NCI-H1092 (cell line): ENCODE data around the gene TEX48.

Experiments used
- DNase-seq: peaks from one replicate; lab custom pipeline; 2025; lab: John Stamatoyannopoulos, UW

TEX48 gene

DNA sequence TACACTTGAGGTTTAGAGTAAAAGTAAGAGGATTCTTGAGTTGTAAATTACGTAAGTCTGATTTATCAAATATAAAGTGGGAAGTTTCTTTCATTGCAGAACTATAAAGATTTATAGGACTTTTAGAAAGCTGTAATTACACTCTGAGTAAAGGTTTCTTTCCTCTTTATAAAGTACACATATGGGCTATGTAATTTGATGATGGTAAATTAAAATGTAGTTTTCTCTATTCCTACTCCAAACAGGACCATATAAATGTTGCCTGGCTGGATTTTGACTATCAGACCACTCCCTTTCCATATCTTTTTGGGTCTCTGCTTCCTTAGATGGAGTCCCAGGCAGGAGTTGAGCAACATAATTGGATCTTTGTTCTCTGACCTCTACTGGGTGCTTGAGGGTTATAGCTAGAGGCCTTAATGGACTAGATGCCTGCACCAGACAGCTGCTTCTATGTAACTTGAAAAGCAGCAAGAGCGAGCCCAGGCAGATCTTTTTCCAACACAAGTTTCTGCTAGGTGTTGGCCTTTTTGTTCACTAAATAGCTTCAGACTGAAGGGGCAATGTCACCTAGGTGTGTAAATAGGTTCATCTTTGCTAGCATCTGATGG lies 11.4 kb upstream of the TEX48 start:
- DNase-seq: no peak

DNA sequence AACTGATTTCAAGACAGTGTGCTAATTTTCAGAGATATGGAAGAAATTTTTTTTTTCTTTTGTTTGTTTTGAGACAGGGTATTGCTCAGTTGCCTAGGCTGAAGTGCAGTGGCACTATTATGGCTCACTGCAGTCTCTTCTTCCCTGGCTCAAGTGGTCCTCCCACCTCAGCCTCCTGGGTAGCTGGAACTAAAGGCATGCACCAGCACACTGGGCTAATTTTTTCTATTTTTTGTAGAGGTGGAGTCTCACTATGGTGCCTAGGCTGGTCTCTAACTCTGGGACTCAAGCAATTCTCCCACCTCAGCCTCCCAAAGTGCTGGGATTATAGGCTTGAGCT lies 9.9 kb upstream of the TEX48 start:
- DNase-seq: no peak

DNA sequence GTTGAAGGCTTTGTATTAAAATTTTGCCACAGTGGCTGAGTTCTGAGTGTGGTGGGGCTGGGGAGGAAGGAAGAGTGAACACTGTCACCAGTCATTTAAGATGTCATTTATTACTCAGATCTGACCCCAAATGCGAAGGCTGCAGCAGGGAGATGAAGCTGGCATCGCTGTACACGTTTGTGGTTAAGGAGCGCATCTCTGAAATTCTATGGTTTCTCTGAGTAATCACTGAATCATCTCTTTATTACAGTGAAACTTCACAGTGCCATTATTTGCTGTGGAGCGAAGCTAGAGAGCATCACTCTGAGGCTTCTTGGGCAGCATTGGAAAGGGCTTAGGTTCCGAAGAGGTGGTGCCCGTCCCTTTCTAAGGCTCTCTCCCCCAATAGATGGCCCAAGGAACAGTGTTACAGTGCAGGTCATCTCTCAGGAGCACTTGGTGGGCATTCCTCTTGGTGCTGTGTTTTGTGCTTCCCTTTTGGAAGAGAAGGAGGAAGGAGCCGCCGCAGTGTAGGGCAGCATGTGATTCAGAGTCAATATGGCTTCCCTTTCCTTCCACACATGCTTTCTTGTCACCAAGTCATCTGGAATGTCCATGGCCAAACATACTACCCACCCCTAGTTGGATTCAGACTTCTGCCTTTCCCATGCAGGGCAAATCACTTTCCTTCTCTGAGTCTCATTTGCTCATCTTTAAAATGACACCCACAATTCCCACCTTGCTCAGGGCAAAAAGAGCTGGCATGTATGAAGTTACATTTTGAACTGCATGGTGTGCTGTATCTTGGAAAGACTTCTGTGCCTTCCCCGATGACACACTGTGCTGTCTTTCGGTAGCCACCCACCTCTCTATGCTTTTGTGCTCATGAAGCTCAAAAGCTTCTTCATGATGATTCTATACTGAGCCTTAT lies 9.3 kb upstream of the TEX48 start:
- no peak for DNase-seq

DNA sequence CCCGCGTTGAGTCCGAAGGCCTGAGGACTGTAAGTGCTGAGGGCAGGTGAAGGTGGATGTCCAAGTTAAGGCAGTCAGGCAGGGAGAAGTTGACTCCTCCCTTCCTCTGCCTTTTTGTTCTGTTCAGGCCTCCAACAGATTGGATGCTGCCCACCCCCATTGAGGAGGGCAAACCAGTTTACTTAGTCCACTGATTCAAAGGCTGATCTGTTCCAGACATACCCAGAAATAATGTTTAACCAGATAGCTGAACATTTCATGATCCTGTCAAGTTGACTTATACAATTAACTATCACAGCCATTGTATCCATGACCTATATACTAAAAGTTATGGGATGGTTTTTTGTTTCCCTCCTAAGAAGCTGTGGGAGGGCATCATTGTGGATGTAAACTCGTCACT lies 8.3 kb upstream of the TEX48 start:
- DNase-seq: no peak

DNA sequence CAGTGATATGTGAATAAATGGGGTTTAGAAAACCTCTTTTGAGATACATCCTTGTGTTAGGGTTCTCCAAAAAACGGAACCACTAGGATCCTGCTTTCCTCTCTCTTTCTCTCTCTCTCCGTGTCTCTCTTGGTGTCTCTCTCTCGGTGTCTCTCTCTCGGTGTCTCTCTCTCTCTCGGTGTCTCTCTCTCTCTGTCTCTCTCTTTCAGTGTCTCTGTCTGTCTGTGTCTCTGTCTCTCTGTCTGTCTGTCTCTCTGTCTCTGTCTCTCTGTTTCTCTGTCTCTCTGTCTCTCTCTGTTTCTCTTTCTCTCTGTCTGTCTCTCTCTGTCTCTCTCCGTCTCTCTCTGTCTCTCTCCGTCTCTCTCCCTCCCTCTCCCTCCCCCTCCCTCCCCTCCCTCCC lies 7.8 kb upstream of the TEX48 start:
- DNase-seq: no peak

DNA sequence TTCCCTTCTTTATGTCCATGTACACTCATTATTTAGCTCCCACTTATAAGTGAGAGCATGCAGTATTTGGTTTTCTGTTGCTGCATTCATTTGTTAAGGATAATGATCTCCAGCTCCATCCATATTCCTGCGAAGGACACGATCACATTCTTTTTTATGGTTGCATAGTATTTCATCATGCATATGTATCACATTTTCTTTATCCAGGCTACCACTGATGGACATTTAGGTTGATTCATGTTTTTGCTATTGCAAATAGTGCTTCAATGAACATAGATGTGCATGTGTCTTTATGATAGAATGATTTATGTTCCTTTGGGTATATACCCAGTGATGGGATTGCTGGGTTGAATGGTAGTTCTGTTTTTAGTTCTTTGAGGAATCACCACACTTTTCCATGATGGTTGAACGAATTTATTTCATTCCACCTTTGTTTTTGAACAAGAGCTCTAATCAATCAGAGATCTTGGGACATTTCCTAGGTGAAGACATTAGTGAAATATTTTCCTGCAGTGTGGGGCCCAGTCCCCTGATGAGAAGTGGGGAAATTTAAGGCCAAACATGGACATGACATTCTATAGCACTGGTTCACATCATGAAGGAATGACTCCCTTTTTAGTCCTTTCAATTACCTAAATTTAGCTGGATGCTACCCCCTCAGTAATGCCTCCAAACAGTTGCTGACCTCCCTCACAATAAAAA lies 7.1 kb upstream of the TEX48 start:
- DNase-seq: no peak

DNA sequence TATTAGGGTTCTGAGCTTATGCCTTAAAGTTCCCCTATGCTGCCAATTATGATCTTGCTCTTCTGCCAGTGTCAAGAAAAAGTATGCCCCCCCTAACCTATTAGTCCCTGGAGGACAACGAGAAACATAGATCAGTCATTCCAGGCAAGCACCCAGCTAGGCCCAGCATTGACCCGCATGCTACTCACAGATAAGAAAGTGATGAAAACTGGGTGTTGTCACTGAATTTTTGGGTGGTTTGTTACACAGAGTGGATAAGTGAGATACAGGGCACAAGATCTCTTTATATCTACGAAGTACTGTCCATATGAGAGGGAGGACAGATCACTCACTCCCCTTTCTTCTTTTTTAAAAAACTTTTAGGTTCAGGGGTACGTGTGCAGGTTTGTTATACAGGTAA lies 6.4 kb upstream of the TEX48 start:
- DNase-seq: no peak

DNA sequence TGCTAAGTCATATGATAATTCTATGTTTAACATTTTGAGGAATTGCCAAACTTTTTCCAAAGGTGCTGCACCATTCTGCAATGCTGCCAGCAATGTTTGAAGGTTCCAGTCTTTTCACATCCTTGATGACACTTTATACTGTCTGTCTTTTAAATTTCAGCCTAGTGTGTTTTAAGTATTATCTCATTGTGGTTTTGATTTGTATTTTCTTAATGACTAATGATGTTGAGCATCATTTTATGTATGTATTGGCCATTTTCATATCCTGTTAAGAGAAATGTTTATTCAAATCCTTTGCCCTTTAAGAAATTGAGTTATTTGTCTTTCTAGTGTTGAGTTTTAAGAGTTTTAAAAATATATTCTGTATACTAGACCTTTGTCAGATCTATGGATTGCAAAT lies 5.0 kb upstream of the TEX48 start:
- DNase-seq: no peak

DNA sequence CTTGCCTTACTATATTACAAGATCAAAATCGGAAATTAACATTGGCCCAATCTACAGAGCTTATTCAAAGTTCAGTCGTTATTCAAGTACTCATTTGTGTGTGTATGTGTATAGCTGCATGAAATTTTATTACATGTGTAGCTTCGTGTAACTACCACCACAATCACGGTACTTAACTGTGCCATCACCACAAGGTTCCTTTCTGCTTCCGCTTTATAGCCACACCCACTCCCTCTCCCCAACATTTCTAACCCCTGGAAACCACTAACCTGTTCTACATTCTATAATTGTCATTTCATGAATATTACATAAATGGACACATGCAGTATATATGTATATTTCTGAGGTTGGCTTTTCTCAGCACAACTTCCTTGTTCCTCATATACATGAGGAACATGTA lies 4.0 kb upstream of the TEX48 start:
- DNase-seq: no peak

DNA sequence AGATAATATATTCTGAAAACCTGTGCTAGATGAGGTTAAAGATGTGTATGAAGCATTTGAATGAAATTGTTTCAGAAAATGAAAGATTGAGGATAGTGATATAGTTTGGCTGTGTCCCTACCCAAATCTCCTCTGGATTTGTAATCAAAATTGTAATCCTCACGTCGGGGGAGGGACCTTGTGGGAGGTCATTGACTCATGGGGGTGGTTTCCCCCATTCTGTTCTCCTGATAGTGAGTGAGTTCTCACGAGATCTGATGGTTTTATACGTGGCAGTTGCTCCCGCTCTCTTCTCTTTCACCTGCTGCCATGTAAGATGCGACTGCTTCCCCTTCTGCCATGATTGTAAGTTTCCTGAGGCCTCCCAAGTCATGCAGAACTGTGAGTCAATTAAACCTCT lies 2.0 kb upstream of the TEX48 start:
- DNase-seq: no peak

DNA sequence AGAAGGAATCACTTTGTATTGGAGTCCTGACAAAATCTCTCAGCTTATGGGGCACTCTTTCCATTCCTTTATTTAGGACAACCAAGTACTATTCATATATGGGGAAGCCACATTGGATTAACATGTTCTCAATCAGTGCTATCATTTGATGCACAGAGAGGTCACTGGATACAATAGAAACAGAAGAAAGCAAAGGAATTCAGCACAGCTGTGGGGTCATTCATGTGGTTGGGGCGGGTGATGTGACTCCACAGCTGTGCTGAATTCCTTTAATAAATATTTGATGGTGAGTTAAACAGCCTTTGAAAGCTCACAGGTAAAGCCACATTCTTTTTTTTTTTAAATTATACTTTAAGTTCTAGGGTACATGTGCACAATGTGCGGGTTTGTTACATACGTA lies 854 bp upstream of the TEX48 start:
- no peak for DNase-seq

DNA sequence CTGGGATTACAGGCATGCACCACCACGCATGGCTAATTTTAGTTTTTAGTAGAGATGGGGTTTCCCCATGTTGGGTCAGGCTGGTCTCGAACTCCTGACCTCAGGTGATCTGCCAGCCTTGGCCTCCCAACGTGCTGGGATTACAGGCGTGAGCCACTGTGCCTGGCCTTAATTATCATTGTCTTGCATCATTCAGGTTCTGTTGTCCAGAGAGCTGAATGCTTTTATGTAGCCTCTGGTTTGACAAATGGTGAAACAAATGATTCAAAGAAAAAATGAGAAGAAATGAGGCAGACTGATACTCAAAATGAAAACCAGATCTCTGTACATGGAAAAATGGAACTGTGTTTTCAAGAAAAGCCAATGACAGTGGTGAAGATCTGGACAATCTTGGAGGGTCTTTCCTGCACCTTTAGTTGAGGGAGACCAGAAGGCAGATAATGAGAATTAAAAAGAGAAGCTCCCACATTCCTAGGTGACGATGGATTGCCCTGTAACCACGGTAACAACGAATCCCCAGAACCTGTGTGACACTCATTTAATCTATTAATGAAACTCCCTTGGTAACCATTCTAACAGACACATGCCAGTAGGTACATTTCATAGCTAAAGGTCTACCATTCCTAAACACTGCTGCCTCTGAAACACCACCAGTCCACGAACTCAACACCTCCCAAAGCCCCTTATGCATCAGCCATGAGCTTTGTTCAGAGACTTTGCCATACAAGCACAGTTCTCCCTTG lies 1.6 kb downstream of the TEX48 start:
- no peak for DNase-seq

DNA sequence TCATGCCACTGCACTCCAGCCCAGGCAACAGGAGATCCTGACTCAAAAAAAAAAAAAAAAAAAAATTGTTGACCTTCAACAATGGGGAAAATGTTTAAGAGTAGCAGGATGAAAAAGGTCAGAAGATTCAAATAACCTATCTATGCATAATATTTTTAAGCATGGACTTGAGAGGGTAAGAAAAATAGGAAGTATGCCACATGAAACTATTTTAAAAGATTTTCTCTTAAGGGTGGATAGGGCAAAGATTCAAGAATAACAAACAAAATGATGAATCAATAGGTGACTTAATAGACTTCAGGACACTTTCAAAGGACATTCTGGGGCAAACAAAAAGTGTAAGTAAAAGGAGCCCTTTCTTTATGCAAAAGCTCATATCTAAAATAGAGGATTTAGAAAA lies 3.2 kb downstream of the TEX48 start:
- no peak for DNase-seq

DNA sequence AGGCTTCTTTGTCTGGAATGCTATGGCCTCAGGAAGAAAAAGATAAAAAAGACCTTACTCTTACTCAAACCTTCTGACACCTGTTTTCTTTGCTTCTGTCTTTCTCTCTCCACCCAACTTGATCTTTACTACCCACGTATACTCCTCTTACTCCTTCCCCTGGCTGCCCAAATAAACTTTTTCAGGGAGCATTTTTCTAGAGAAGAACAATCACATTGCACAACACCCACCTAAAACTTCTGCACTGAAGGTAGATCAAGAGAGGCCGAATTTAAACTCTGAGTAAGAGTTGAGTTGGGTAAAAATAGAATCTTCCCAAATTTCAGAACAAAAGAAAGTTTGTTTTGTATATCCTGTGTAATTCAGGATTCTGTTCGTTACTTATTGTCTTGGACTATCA lies 3.9 kb downstream of the TEX48 start:
- no peak for DNase-seq

DNA sequence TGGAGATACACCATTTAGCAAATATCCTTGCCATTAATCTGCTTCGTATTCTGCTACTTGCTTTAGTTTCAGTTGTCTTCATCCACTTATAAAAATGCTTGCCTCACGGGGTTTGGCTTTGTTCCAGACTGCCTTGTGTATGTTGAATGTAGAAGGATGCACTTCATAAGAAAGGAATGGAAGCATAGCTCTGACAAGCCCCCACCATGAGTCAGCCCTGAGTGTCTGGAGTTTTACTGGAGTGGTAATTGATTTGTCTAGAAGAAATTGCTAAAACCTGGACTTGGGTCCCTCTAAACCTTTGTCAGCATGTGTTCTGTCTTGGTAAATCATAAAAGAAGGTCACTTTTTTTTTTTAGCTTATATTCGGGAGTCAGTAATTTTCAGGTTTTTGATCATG lies 4.6 kb downstream of the TEX48 start:
- DNase-seq: peak; percentile 28

DNA sequence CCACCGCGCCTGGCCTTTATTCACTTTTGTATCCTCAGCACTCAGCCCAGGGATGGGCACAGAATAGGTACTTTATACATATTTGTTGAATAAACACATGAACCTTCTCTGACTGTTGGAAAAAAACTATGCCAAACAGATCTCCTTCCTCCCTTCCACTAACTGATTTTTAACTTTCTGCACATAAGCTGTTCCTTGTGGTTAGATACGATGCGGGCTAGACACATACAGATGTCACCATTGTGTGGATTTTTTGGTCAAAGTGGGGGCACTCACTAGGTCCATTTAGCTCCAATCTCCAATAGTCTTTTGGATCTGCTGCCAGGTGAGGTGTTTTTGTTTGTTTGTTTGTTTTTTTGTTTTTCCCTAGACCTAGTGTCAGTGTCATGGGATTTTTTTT lies 5.1 kb downstream of the TEX48 start:
- no peak for DNase-seq

DNA sequence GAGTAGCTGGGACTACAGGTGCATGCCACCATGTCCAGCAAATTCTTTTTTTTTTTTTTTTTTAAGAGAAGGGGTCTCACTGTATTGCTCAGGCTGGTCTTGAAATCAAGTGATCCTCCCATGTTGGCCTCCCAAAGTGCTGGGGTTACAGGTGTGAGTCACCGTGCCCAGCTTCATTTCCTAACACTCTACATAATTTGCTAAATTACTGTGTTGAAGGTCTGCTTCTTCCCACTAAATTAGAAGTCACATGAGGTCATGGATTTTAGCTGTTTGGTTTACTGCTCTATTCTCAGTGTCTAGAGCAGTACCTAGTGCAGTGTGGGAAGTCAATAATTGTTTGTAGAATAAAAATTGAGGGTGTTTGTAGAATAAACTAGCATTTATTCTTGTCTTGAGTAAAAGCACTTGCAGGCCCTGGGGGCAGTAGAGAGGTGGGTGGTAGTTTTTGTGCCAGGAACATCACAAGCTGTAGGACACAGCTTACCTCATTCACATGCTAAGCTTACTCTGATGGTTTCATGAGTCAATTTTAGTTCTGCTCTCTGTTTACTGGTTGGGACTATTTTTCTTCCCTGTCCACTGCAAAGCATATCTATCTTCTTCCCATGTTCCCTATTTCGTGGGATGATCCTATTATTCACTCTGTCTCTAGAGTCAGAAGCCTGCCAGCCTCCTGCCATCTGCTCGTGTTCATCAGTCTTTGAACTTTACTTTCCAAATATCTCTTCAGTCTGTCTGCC lies 7.0 kb downstream of the TEX48 start:
- no peak for DNase-seq

DNA sequence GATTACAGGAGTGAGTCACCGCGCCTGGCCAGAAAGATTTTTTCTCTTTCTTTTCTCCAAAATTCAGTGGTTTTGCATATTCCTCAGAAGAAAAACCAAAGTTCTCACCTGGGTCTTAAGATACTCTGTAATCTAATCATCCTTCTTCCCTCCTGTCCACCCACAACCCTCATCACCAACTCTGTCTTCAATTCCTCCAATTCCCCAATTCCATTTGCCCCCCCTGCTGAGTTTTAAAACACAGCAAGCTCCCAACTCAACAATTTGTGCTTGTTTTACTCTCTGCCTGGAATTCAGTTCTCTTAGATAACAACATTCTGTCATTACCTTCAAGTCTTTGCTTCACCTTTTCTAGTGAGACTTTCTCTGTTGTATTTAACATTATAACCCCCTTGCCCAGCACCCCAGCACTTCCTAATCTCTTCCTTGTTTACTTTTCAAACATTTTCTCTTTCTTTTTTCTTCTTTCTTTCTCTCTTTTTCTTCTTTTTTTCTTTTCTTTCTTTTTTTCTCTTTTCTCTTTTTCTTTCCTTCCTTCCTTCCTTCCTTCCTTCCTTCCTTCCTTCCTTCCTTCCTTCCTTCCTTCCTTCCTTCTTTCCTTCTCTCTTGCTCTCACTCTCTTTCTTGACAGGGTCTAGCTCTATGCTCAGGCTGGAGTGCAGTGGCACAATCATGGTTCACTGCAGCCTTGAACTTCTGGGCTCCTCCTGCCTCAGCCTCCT lies 7.8 kb downstream of the TEX48 start:
- DNase-seq: no peak

DNA sequence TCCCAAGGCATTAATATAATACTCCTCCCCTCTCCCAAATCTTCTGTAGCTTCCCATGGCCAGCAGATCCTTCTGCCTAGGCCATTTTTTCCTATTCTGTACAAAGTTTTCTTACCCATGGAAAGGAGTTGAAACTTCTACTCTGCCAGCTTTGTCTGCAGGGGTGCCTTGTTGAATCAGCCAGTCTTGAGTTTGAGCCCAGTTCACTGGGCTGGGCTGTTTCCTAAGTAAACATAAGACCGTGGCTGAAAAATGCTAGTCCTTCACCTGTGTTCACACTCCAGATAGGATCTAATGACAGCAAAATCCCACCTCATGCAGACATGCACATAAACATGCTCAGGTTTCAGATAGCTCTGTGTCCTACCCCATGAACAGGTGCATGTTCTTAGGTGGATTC lies 10.4 kb downstream of the TEX48 start:
- no peak for DNase-seq

DNA sequence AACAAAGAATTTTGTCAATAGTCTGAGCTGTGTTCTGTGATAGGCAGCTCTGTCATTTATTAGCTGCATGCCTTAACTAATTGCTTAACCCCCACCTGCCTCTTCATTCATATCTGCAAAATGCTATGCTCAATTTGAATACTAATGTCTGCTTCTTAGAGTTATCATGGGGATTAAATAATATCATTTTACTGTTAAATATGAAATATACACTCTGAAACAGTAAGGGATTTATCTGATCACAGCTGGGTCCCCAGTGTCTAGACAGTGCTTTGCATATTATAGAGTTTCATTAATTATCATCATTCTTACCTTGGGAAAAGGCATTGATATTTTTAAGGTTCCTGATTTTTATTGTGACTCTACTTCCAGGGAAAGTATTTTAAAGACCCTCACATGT lies 12.0 kb downstream of the TEX48 start:
- DNase-seq: no peak

DNA sequence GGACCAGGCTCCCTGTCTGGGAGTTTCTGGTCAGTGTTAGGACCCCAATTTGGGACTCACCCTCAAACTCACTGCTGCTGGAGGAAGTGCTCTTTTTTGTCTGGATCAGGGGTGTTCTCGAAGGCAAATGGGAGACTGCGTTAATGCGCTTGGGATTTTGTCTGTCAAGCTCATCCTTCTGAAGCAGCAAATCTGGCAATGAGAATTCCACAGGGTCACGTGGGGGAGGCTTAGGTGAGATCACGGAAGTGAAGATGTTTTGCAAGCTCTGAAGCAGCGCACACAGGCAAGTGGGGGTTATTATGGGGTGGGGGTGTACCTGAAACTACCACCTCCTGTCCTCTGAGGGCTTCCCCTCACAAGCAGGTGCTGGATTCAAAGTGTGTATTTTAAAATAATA lies 13.8 kb downstream of the TEX48 start:
- no peak for DNase-seq
